GM12878 (cell line): ENCODE data around the gene RAPGEF4.

Experiments used
- CEBPB ChIP-seq, 2 experiments: fragments of 150-350 bp in 1 of 2; IDR thresholded peaks; 2 replicates each; pipeline ENCODE4 v1.6.1; 2012 to 2014; ENCODE audit warnings: low read depth in 2 of 2, low read length in 2 of 2, borderline replicate concordance in 1 of 2, inconsistent platforms in 1 of 2
- MYC ChIP-seq: IDR thresholded peaks from 2 replicates; pipeline ENCODE4 v1.6.1; 2011; ENCODE audit warnings: mild to moderate bottlenecking, low read length, moderate library complexity, inconsistent platforms; ENCODE audit not compliant: insufficient read depth, insufficient replicate concordance, insufficient read length, severe bottlenecking
- POLR2A ChIP-seq: IDR thresholded peaks from 2 replicates; pipeline ENCODE4 v1.6.1; 2011; ENCODE audit warnings: low read depth, mild to moderate bottlenecking, low read length
- POLR2AphosphoS5 ChIP-seq: IDR thresholded peaks from 2 replicates; pipeline ENCODE4 v1.6.1; 2011; ENCODE audit warnings: mild to moderate bottlenecking, low read length, inconsistent platforms
- SIN3A ChIP-seq: IDR thresholded peaks from 2 replicates; pipeline ENCODE4 v1.6.1; 2012; ENCODE audit warnings: low read depth, low read length, improper control_type of control experiment
- SRF ChIP-seq, 2 experiments: IDR thresholded peaks; 2 replicates each; pipeline ENCODE4 v1.6.1; 2011; ENCODE audit warnings: low read depth in 2 of 2, low read length in 2 of 2, mild to moderate bottlenecking in 1 of 2, moderate library complexity in 1 of 2
- TF ChIP-seq, protein P1 (sequence below), 3 experiments: IDR thresholded peaks in 2 of 3; conservative IDR thresholded peaks in 1 of 3; 2 replicates each; pipeline ENCODE4 v1.5.1; 2011; ENCODE audit warnings: low read depth in 3 of 3, low read length in 3 of 3, mild to moderate bottlenecking in 3 of 3, control low read depth in 2 of 3, moderate library complexity in 2 of 3, inconsistent platforms in 1 of 3, mixed read lengths in 1 of 3; ENCODE audit not compliant: control insufficient read depth in 2 of 3, insufficient read depth in 1 of 3; ENCODE audit errors: extremely low read depth in 1 of 3

DNA sequence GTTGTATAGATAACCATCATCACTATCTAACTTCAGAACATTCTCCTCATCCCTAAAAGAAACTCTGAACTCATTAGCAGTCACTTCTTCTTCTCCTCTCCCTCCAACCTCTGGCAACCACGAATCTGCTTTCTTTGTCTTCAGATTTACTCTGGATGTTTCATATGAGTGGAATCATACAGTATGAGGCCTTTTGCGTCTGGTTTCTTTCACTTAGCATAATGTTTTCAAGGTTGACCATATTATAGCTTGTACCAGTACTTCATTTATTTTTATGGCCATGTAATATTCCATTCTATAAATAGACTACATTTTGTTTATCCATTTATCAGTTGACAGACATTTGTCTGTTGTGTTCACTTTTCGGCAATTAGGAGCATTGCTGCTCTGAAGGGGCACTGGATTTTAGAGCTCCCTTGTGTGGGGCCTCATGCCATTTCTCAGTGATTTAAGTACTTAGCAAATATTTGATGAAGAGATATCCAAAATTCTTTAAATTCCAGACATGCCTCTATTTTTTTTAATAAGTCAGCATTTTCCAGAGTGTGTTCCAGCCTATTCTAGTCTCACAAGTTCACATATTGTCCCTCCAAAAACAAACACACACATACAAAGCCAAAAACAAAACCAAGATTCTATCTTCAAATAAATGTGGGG lies 317.5 kb downstream of the RAPGEF4 start:
- TF ChIP-seq, protein P1, sequence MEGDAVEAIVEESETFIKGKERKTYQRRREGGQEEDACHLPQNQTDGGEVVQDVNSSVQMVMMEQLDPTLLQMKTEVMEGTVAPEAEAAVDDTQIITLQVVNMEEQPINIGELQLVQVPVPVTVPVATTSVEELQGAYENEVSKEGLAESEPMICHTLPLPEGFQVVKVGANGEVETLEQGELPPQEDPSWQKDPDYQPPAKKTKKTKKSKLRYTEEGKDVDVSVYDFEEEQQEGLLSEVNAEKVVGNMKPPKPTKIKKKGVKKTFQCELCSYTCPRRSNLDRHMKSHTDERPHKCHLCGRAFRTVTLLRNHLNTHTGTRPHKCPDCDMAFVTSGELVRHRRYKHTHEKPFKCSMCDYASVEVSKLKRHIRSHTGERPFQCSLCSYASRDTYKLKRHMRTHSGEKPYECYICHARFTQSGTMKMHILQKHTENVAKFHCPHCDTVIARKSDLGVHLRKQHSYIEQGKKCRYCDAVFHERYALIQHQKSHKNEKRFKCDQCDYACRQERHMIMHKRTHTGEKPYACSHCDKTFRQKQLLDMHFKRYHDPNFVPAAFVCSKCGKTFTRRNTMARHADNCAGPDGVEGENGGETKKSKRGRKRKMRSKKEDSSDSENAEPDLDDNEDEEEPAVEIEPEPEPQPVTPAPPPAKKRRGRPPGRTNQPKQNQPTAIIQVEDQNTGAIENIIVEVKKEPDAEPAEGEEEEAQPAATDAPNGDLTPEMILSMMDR (IDR thresholded peaks at IDR 0.05 in 2 of 3, conservative IDR thresholded peaks at IDR 0.05 in 1 of 3; ENCODE audit: control insufficient read depth in 2 of 3, extremely low read depth in 1 of 3, insufficient read depth in 1 of 3, low read depth in 3 of 3, low read length in 3 of 3) = no peak
- TF ChIP-seq CEBPB (IDR thresholded peaks at IDR 0.05; ENCODE audit: borderline replicate concordance in 1 of 2, low read depth in 2 of 2, low read length in 2 of 2) (no peak), POLR2A (no peak), MYC (no peak), SIN3A (no peak), POLR2AphosphoS5 (no peak), SRF (IDR thresholded peaks at IDR 0.05; ENCODE audit: low read depth in 2 of 2, low read length in 2 of 2) (no peak)
